Amniotic stem cell (primary cell): ENCODE data around the gene SP2.

Experiments used
- DNase-seq: peaks from one replicate; lab custom pipeline; 2025; lab: John Stamatoyannopoulos, UW

Gene SP2

GRCh38 chr17:47973541-47973940 lies 77.5 kb downstream of the SP2 start:
- no peak for DNase-seq

- DNase-seq: no peak
Observed at GRCh38 chr17:47975189-47975822, 79.3 kb downstream of the SP2 start.

- DNase-seq: no peak
Observed at GRCh38 chr17:47975823-47976205, 79.8 kb downstream of the SP2 start.

- peak; percentile 54 for DNase-seq
Observed at GRCh38 chr17:47978324-47978723, 82.3 kb downstream of the SP2 start.
